NCI-H187 (cell line): Measurements from ENCODE around the gene C2CD4D.
A peak's percentile ranks its signal among the peaks of the same experiment; 100 is the strongest.

Experiments used
- DNase-seq, 2 experiments: peaks; one replicate each; lab custom pipeline; 2025; lab: John Stamatoyannopoulos, UW

C2CD4D gene

DNA sequence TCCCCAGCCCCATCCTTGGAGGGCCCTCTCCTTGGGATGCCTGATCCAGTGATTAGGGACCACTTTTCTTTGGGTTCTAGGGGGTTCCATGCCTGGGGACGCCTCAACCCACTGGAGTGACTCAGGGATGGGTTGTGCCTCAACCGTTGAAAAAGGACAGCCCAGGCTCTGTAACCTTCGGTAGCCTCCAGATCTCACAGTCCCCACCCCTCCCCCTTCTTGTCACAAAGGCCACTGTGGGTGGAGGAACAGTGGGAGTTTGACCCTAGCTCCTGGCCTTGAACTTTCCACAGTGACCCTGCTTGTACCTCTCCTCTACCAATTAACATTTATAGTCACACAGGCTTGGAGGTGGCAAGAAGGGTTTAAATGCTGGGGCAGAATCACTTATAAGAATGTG lies 5.4 kb downstream of the C2CD4D start:
- no peak for DNase-seq

DNA sequence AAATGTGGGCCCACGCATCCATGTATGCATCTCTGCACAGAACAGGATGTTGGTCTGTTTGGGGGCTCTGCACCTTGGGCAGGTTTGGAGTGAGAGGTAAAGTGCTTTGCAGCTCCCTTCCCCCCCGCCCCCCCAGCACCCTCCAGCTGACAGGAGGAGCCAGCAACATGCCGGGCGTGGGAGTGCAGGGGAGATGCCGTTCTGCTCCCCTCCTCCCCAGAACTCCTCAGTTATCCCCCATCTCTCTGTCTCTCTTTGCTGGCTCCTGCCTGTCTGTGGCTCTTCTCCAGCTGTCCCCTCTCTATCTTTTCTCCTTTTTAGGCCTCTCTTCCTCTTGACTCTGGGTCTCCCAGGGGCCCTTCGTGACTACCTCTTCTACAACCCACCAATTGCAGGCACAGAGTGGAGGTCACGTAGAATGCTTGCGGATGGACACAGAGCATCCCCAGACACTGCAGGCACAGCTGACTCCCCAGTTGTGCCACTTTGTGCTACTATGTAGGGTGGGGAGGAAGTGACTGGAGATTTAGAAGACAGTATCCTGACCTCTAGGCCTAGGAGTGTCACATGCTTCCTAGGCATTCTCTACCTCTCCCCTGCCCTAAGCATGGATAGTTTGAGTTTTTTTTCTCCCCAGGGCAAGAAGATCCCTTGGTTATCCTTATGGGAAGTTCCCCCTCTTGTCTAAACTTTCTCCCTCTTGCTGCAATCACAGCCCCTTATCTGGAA lies 6.3 kb downstream of the C2CD4D start:
- no peak for DNase-seq

DNA sequence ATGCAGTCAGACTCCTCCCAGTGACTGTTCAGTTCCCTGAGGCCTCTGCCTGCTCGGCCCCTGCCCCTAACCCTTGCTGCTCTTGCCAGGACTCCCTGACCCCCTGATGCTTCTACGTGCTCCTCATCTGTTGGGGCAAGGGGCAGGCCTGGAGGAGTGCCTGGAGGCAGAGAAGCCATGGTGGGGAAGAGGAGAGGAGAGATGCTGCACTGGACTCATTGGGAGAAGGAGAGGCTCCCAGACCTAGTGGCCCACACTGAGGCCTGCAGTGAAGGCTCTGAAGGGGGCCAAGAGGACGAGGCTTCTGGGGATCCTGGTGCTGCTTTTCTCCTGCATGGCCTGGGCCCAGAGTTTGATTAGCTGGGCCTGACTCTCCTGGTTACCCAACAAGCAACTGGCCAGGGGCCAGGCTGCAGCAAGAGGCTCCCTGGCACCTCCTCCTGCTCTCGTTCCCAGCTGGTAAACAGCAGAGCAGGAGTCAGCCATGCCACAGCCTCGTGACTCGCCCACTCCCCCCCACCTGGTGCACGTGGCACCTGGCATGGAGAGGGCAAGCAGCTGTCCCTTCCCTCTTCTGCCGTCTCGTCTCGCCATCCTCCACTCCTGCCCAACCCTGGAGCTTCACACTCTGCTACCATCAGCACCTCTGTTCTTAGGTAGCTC lies 7.2 kb downstream of the C2CD4D start:
- DNase-seq: peak; percentile 41 to 53

DNA sequence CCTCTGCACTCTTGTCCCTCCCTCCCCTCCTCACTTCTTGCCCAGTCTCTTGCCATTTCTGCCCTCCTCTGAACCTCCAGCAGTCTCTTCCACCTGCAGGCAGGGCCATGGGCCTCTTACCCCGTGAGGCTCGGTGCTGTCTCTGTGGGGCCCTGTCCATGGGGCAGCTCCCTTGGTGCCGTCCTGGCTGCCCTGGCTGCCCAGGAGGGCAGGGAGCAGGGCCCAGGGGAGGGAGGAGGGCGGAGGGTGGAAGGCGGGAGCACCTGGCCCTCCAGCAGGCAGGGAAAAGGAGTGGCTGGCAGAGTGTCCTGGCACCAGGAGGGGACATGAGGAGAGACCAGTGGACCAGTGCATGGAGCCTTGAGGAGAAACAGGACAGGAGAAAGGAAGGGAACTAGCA lies 8.0 kb downstream of the C2CD4D start, which contains the start of gene RORC:
Gene RORC, minus strand, starts transcription at position 198 of the 400 bp plus-strand sequence. Its CDS starts 38 bp downstream, at position 160.
- no peak for DNase-seq

DNA sequence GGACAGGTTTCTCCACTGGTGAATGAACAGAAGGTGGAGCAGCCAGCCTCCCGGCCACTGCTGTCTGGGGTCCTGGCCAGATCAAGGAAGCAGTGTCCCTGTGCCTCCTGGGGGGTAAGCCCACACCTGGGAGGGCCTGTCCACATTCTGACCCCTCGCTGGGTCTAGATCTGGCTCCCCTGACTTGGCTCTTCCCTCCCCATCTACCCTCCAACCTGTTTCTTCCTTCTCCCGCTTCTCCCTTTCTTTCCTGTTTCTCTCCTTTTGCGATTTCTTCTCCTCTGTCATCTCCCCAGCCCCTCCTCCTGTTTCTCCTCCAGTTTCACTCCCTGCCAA lies 8.4 kb downstream of the C2CD4D start:
- DNase-seq: no peak

DNA sequence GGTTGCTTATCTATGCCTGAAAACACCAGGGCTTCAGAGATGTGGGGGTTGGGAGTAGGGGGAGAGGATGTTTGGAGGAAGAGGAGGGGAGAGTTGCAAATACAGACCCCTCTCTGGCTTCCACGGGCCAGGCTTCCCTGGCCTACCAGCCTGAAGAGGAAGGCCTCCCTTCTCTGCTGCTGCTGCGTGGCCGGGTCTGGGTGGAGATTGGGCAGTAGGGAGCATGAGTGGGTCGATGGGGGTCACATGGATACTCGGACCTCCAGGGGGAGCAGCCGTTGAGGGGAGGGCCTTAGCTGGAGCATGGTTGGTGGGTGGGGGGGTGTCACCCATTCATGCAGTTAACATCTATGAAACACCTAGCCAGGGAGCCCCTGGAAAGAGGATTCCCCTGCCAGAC lies 9.6 kb downstream of the C2CD4D start:
- DNase-seq: no peak

DNA sequence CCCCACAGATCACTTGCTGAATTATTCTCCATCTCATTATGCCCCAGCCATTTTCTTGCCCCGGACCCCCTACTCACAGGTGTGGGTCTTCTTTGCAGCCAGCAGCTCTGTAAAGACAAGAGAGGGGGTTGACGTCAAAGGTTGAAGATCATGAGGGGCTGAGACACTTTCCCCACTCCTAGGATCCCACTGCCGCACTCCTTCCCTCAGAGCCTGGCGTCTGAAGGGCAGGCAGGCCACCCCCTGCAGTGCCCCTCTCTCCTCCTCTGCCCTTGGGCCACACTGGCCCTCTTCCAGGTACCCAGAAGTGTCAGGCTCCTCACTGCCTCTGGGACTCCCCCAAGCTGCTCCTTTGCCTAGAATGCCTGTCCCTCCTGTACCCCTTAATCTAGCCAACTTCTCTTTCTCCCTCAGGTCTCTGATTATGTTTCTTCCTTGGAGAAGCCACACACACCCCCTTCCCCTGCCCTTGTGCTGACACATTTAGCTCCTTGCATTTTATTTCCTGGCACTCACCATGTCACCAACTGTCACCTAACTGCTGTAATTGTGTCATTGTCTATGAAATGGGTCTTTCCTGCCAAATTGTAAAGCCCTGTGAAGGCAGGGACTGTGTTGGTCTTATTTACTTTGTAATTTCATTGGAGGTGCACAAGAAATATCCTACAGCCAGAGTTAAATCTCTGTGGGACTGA lies 10.1 kb downstream of the C2CD4D start:
- no peak for DNase-seq

DNA sequence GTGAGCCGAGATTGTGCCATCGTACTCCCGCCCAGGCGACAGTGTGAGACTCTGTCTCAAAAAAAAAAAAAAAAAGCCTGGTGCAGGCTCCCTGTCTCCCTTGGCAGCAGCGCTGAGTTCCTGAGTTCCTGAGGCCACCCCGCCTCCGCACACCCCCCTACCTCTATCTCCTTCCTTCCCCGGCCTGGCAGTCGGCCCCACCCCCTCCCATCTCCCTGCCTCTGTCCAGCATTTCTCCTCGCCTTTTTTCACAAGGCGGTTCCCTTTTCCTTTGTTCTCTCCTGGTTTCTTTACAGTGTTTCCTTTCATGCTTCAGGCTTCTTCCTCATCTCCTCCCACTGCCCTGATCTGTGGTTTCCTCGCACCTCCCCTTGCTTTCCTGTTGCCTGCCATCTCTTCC lies 10.7 kb downstream of the C2CD4D start:
- no peak for DNase-seq

DNA sequence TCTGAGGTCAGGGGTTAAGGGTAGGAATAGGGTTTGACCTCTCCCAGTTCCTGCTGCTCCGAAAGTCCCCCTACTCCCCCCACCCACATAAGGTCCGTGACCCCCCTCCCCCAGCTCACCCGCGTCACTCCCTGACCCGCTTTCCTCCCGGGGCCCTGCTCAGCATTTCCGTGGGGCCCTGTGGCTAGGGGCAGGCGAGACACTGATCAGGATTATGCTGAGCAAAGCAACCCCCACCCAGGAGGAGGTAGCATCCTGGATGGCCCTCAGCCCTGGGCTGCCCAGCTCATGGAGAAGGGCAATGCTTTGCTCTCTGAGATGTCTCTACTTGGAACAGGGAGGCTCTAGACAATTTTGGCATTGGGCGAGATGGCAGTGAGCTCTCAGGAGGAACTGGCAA lies 11.8 kb downstream of the C2CD4D start:
- no peak for DNase-seq

DNA sequence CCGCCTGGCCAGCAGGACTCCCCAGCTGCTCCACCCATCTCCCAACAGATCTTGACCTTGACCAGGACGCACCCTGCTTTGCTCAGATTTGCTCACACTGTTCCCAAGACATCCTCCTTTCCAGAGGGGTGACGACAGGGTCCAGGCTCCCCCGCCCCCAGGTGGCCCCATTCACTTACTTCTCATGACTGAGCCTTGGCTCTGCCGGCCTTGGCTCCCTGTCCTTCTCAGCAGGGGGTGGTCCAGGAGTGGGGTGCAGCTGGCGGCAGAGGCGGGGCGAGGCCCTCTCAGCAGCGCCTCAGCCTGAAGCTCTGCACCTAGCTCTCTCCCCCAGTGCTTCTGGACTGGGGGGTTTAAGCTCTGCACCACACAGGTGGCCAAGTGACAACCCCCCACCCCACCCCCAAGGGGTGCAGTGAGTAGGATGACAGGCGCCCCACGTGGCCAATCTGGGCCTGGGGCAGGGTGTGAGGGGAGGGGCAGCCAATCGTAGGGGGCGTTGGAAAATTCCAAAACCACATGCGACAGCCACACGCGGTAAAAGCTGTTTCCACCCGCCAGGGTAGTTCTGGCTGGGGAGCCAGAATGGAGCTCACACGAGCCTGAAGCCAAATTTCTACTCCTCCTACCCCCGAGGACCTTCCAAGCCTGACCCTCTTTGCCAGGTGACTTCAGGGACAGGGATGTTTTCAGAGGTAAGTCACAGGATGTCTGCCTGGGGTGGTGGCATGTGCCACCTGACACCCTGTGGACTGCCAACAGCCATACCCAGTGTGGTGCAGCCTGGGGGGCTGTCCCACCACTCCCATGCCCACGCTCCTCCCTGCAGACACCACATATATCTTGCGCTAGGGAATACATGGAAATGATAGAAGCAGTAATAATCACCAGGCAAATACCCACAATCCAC lies 13.6 kb downstream of the C2CD4D start:
- no peak for DNase-seq

DNA sequence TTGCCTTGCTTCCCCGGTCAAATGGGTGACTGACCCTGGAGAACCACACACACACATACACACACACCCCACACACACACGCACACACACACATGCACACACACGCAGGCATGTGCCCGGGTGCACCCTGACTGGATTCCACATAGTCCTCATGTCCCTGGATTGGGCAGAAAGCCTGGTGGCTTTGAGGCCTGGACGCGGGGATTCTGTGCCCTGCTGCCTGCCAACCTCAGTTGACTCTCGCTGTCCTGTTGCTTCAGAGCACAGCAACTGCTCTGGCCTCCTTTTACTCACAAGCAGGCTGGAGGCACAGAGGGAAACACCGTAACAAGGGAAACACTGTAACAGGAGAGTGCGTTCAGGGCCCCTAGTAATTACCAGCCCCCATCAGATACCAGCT lies 14.4 kb downstream of the C2CD4D start:
- DNase-seq: no peak

DNA sequence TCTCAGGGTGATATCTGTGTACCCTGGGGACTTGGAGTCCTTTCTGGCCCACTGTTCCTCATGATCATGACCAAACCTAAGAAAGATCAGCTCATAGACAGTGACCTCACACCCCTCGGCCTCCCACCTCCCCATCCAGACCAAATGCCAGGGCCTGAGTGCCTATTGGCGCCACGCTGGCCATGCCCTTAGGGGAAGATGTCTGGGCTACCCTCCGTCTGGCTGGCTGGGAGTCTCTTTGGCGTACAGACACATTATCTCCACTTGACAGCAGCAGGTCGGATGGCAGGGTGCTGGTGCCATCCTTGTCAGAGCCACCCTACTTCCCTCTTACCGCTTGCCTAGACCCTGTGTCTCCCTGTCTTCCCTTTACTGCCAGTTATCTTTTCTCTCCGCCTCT lies 16.4 kb downstream of the C2CD4D start:
- DNase-seq: no peak

DNA sequence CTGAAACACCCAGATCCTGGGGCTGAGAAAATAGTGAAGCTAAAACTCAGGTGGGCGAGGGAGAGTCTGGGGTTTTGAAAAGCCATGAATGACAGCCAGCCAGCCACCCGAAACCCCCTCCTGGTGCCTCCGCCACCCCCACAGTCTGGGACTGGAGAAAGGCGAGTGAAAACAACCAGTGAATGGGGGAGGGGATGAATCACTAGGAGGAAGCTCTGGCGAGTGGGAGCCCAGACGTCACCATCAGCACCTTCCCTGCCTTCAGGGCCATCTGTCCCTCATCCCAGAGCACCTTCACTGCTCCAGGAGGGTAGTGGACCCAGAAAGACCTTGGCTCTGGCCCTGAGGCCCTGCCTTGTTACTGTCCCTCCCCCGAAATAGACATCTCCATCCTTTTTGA lies 17.2 kb downstream of the C2CD4D start:
- no peak for DNase-seq

DNA sequence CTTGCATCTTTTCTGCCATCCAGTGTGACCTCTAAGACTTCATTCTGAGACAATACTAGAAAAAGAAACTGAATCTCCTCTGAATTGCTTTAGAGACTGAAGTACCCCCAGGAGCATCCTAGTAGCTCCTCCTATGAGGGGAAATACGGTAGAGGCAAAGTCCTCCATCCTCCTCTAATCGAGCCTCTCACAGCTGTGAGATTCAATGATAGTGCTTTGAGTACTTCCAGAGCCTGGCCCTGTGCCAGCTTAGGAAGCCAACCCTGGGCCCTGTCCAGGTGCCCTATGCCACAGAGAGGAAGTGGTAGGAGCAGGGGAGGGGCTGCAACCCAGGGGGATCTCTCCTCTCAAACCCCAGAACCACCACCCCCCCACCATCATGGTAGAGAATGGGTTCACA lies 18.7 kb downstream of the C2CD4D start:
- DNase-seq: peak; percentile 36 to 51

DNA sequence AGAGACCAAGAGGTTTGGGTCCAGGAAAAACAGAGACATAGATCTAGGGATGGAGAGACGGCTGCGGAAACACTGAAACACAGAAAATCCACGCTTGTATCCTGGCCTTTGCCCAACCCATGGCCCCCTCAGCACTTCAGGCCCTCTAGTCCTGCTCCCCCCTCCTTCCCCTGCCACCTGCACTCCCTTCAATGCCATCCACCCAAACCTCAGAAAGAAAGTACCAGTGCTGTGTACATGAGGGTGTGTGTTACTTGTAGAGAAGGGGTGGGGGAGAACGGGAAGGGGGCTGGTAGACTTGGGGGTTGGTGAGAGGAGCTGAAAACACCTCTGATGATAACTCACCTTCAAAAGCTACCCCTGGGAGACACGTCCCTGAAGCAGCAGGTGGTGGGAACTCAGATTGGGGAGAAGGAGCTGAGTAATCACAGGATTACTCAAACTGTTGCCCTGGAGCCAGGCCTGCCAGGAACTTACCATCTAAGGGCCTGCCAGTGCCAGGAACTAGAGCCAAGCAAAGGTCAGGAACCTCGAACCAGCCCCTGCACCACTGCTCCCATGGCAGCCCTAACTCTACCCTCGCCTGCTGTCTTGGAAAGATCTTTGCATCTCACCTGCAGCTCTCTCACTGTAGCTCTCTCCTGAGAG lies 19.5 kb downstream of the C2CD4D start:
- DNase-seq: no peak

DNA sequence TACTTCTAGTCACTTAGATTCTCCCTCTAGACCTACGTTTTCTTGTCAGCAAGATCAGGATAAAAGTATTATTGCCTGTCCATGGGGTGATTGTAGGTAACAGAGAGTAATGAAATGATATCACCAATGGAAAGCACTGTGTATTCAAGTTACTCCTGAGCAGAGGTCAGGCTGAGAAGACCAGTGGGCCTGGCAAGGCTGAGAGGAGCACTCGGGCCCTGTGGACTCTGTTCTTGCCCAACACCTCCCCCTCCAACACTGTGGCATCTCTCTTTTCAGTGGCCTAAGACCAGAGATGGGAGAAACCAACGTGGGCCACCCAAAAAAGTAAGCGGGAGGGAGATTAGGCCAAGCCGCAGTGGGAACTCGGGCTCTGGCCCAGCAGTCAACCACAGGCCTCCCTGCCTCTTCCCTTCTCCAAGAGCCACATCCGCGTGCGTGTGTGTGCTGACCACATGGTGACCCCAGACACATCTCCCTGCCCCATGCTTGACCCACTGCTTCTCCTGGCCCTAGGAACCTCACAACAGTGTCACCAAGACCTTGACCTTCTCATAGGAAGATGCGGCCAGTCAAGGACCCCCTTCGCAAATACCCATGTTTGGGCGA lies 20.3 kb downstream of the C2CD4D start:
- DNase-seq: no peak

DNA sequence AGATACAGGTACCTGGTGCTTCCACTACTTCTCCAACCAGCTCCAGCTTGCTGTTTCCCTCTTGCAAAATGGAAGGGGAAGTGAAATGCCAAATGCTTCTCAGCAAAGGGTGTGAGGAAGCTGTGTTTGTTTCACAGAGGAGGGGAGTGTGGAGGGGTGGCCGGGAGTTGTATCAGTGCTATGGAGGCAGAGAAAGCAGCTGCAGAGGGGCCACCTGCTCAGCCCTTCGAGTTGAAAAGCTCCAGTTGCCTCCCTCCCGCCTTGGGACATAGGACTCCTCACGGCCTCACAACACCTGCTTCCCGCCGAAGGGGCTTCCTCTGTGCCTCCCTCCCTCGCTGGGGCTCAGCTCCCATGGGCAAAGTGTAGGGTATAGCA lies 22.3 kb downstream of the C2CD4D start:
- DNase-seq: no peak

DNA sequence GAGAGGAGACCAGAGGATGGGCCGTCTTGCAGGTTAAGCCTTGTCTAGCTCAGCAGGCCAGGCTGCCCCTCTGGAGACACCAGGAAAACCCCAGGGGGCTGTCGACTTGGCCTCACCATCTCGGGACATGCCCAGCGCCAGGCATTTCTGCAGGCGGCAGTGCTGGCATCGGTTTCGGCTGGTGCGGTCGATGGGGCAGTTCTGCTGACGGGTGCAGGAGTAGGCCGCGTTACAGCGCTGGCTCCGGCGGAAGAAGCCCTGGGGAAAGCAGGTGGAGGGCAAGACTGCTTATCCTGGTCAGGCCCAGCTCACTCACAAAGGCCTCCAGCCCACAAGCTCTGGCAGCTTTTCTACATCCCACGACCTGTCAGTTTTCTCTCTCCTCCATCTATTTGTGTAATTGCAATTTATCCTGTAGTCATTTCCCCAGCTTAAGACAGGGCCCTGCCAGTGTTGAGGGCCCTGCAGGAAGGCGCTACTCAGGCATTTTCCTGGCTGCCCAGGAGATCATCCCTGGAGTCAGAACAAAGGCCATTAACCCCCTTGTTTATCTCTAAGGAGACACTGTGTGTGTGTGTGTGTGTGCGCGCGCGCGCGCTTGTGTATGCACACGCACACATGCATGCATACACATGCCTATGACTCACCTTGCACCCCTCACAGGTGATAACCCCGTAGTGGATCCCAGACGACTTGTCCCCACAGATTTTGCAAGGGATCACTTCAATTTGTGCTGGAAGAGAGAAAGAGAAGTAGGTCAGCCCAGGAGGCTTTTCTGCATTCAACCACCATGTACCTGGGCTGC lies 22.9 kb downstream of the C2CD4D start:
- no peak for DNase-seq

DNA sequence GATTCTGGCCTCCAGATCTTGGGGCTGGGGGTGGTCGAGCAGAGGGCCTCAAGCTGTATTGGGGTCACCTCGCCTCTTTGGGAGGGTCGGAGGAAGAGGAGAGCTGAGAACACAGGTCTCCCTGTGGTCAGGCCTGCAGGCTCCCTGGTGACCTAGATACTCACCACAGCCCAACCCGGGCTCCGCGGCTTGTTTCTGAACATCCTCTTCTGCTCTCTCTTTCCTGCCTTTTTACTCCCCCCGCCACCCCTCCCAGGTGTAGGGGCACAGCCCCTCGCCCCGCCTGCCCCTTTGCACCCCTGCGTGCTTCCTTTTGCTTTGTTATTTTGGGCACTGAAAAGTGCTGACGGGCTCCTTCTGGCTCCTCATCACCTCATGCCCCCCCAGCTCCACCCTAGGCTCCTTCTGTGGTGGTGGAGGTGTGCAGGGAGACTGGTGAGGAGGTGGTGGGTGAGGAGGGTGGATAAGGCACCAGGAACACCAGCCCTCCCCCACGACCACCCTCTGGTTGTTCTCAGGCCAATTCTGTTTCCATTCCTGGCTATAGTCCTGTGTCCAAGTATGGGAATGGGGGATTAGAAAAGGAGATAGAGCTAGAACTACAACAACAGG lies 23.8 kb downstream of the C2CD4D start:
- no peak for DNase-seq

DNA sequence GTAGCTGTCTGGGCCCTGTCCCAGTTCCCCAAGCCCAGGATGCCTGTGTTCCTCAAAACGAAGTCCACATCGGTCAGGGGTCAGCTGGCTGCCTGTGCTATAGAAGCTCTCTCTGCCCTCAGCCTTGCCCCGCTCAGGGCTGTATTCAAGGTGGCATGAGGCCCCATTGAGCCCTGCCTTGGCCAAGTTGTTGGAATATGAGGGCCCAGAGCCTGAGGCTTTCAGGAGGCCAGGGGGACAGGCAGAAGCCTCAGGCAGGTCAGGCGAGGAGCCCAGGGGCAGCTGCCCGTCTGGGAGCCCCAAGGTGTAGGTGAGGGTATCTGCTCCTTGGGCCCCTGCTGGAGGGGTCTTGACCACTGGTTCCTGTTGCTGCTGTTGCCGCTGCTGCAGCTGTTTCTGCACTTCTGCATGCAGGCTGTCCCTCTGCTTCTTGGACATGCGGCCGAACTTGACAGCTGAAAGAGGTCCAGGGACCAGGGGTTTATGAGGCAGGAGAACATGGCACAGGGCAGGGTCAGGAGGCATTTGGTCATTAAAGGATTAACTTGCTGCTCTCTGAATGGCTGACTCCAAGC lies 24.6 kb downstream of the C2CD4D start:
- no peak for DNase-seq
